Measurements from ENCODE around the gene SCGB1C2. TPM values are rescaled to one million over a fixed set of nuclear protein-coding genes. Genes with fewer than 3 reads are reported as not detected.
A peak's percentile ranks its signal among the peaks of the same experiment; 100 is the strongest.
"Not testable (repeated sequence)": the region's sequence is repeated elsewhere in the genome, so short reads cannot be mapped to it uniquely, and the experiment has no call there.

Gene SCGB1C2
- total RNA-seq, 1 experiment from 2014 or later: not detected

DNA sequence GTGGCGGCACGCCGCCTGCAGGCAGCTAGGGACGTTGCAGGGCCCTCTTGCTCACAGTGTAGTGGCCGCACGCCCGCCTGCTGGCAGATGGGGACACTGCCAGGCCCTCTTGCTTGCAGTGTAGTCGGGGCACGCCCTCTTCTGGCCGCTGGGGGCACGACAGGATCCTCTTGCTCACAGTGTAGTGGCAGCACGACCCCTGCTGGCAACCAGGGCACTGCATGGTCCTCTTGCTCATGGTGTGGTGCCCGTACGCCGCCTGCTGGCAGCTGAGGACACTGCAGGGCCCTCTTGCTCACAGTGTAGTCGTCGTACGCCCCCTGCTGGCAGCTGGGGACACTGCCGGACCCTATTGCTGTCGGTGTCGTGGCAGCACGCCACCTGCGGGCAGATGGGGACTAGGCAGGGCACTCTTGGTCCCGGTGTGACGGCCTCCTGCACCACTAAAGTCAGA is 3.0 kb upstream of the SCGB1C2 start:
- intact Hi-C loops (cut with micrococcal nuclease; ENCODE audit: unreplicated experiment); H4K20me1 ChIP-seq (ENCODE audit: insufficient read depth); H3K27ac ChIP-seq; H3K9me2 ChIP-seq (ENCODE audit: insufficient read depth); CTCF ChIA-PET; H3K4me1 ChIP-seq (replicated peaks; ENCODE audit: insufficient read depth); H3K36me3 ChIP-seq (ENCODE audit: low read depth); H3K9me3 ChIP-seq (ENCODE audit: insufficient read depth, low read depth); H3F3A ChIP-seq (ENCODE audit: insufficient read depth, low read depth); BruUV-seq (replicated peaks); H2AFZ ChIP-seq; H3K4me3 ChIP-seq; H3K27me3 ChIP-seq (ENCODE audit: insufficient read depth, low read depth); POLR2A ChIA-PET (ENCODE audit: unreplicated experiment); H3K79me2 ChIP-seq (ENCODE audit: low read depth); H3K4me2 ChIP-seq; DNase-seq: not testable (repeated sequence)
- TF ChIP-seq, protein P1, sequence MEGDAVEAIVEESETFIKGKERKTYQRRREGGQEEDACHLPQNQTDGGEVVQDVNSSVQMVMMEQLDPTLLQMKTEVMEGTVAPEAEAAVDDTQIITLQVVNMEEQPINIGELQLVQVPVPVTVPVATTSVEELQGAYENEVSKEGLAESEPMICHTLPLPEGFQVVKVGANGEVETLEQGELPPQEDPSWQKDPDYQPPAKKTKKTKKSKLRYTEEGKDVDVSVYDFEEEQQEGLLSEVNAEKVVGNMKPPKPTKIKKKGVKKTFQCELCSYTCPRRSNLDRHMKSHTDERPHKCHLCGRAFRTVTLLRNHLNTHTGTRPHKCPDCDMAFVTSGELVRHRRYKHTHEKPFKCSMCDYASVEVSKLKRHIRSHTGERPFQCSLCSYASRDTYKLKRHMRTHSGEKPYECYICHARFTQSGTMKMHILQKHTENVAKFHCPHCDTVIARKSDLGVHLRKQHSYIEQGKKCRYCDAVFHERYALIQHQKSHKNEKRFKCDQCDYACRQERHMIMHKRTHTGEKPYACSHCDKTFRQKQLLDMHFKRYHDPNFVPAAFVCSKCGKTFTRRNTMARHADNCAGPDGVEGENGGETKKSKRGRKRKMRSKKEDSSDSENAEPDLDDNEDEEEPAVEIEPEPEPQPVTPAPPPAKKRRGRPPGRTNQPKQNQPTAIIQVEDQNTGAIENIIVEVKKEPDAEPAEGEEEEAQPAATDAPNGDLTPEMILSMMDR (conservative IDR thresholded peaks at IDR 0.05): peak; percentile 30; the same call in 1 of the 2 replicates

DNA sequence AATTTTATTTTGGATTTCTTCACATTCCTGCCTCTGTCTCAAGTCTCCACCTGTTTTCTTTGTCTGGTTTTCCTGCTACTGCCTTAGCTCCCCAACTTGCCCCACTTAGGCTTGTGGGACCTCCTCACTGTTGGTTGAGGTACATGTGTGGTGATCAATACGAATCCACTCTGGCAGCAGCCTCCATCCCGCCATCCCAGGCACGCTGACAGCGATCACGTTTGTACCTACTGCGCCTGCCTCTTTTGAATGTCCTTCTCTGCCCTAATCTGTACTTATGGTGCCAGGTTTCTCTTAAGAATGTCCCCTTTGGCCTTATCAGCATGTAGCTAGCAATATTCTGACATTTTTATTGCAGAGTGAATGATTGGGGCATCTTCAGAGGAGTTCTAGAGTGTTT is 2.3 kb upstream of the SCGB1C2 start:
- CTCF ChIA-PET; H3K36me3 ChIP-seq (ENCODE audit: low read depth); H3F3A ChIP-seq (ENCODE audit: insufficient read depth, low read depth); H3K9me3 ChIP-seq (ENCODE audit: insufficient read depth, low read depth); H3K27me3 ChIP-seq (ENCODE audit: insufficient read depth, low read depth); H3K9me2 ChIP-seq (ENCODE audit: insufficient read depth); H3K4me2 ChIP-seq; DNase-seq; POLR2A ChIA-PET (ENCODE audit: unreplicated experiment); H3K27ac ChIP-seq; H4K20me1 ChIP-seq (ENCODE audit: insufficient read depth); H3K79me2 ChIP-seq (ENCODE audit: low read depth); H2AFZ ChIP-seq; BruUV-seq (replicated peaks); H3K4me1 ChIP-seq (replicated peaks; ENCODE audit: insufficient read depth); intact Hi-C loops (cut with micrococcal nuclease; ENCODE audit: unreplicated experiment); H3K4me3 ChIP-seq: not testable (repeated sequence)

DNA sequence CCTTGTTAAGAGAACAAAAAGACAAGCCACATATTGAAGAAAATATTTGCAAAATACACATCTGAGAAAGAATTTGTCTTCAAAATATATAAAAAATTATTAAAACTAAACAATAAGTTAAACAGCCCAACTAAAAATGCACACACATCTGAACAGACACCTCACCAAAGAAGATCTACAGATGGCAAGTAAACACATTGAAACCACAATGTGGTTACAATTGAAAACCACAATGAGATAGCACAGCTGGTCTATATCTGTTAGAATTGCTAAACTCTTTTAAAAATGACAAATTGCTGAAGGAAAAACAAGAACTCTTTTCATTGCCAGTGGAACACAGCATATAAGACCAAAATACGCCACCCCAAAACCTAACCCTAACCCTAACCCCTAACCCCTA is 1.5 kb upstream of the SCGB1C2 start:
- CTCF ChIA-PET; H3K36me3 ChIP-seq (ENCODE audit: low read depth); DNase-seq; H3K9me3 ChIP-seq (ENCODE audit: insufficient read depth, low read depth); H3K27ac ChIP-seq; H2AFZ ChIP-seq; H3K27me3 ChIP-seq (ENCODE audit: insufficient read depth, low read depth); H3K4me3 ChIP-seq; BruUV-seq (replicated peaks); H3F3A ChIP-seq (ENCODE audit: insufficient read depth, low read depth); H3K4me2 ChIP-seq; H3K79me2 ChIP-seq (ENCODE audit: low read depth); H3K4me1 ChIP-seq (replicated peaks; ENCODE audit: insufficient read depth); intact Hi-C loops (cut with micrococcal nuclease; ENCODE audit: unreplicated experiment); H3K9me2 ChIP-seq (ENCODE audit: insufficient read depth); POLR2A ChIA-PET (ENCODE audit: unreplicated experiment); H4K20me1 ChIP-seq (ENCODE audit: insufficient read depth): not testable (repeated sequence)

DNA sequence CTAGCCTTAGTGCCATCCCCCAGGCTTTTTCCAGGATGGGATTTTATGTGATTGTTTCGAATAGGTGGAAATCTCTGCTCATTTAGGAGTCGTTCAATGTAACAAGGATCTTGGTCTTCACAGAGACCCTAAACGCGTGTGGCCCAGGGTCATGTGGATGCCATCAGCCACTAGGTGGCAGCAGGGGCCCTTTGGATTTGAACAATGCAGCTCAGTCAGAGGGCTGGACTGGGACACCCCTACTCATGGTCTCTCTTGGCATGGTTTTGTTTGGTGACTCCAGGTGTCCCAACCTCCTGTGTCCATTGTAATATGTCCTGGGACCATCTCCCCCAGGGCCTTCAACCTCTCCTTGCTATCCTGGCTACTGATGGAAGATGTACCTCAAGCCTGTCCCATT is 838 bp upstream of the SCGB1C2 start:
- H2AFZ ChIP-seq; H3K9me2 ChIP-seq (ENCODE audit: insufficient read depth); H3K4me1 ChIP-seq (replicated peaks; ENCODE audit: insufficient read depth); CTCF ChIA-PET; intact Hi-C loops (cut with micrococcal nuclease; ENCODE audit: unreplicated experiment); POLR2A ChIA-PET (ENCODE audit: unreplicated experiment); H3F3A ChIP-seq (ENCODE audit: insufficient read depth, low read depth); H4K20me1 ChIP-seq (ENCODE audit: insufficient read depth); H3K9me3 ChIP-seq (ENCODE audit: insufficient read depth, low read depth); H3K79me2 ChIP-seq (ENCODE audit: low read depth); H3K36me3 ChIP-seq (ENCODE audit: low read depth); H3K4me3 ChIP-seq; H3K4me2 ChIP-seq; BruUV-seq (replicated peaks); H3K27me3 ChIP-seq (ENCODE audit: insufficient read depth, low read depth); H3K27ac ChIP-seq: not testable (repeated sequence)
- TF ChIP-seq, protein P1 (conservative IDR thresholded peaks at IDR 0.05): peak; percentile 54
- peak in 1 of 2 experiments; percentile 70 for DNase-seq

DNA sequence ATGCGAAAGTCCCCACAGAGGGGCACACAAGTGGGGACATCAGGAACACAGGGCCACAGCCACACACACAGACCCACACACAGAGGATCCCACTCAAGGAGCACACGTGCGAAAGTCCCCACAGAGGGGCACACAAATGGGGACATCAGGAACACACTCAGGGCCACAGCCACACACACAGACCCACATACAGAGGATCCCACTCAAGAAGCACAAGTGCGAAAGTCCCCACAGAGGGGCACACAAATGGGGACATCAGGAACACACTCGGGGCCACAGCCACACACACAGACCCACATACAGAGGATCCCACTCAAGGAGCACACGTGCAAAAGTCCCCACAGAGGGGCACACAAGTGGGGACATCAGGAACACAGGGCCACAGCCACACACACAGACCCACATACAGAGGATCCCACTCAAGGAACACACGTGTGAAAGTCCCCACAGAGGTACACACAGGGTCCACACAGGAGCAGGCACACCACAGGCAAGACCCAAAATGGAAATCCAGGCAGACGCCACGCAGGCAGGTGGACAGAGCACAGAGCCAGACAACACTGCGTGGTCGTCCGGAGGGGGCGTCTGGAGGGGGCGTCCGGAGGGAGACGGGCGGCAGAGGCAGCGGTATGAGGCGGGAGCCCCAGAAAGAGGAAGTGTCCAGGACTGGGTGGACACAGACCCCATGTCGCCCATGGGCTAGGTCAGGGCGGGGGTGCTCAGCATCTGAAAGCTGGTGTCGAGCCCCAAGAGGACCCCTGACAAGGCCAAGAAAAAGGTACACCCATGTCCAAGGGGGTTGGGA is 2.2 kb downstream of the SCGB1C2 start:
- H3K9me3 ChIP-seq (ENCODE audit: insufficient read depth, low read depth); H3K36me3 ChIP-seq (ENCODE audit: low read depth); H3F3A ChIP-seq (ENCODE audit: insufficient read depth, low read depth); H3K4me1 ChIP-seq (replicated peaks; ENCODE audit: insufficient read depth); H3K9me2 ChIP-seq (ENCODE audit: insufficient read depth); POLR2A ChIA-PET (ENCODE audit: unreplicated experiment); H3K27me3 ChIP-seq (ENCODE audit: insufficient read depth, low read depth); H4K20me1 ChIP-seq (ENCODE audit: insufficient read depth); DNase-seq; H3K79me2 ChIP-seq (ENCODE audit: low read depth); H3K4me3 ChIP-seq; H3K27ac ChIP-seq; H3K4me2 ChIP-seq; H2AFZ ChIP-seq; BruUV-seq (replicated peaks); CTCF ChIA-PET: not testable (repeated sequence)
- intact Hi-C loops (cut with micrococcal nuclease; ENCODE audit: unreplicated experiment): loop anchor here (5.0 kb wide), 1 partner anchor 558 kb away; no protein-coding TSS in a partner anchor

Measured in PC-9 (cell line).